SK-N-MC (cell line): ENCODE measurements around the gene CDH12.

ENCODE experiments used
- DNase-seq: peaks from one replicate; pipeline ENCODE4 v3.0.0-alpha.2; 2011; ENCODE audit warnings: low read depth, low spot score
- H3K27ac ChIP-seq: fragments of 200-600 bp; sonication (generic); 2 replicates; pipeline ENCODE4 v1.5.1; 2016; ENCODE audit warnings: mixed run types
- H3K36me3 ChIP-seq: fragments of 200-600 bp; sonication (generic); 2 replicates; pipeline ENCODE4 v1.6.1; 2017; ENCODE audit warnings: antibody characterized with exemption, low read length, mixed read lengths; ENCODE audit not compliant: insufficient read depth
- H3K4me3 ChIP-seq: fragments of 200-600 bp; sonication (generic); 2 replicates; pipeline ENCODE4 v1.5.1; 2016
- H3K9ac ChIP-seq: fragments of 200-600 bp; sonication (generic); 2 replicates; pipeline ENCODE4 v1.8.0; 2017; ENCODE audit warnings: mixed run types, mixed read lengths; ENCODE audit not compliant: insufficient read length
- H3K9me3 ChIP-seq: fragments of 200-600 bp; sonication (generic); 2 replicates; pipeline ENCODE4 v1.6.1; 2017; ENCODE audit warnings: low read depth, mild to moderate bottlenecking, antibody characterized with exemption, low read length, moderate library complexity, mixed read lengths
- EZH2 ChIP-seq: fragments of 200-600 bp; sonication (generic); IDR thresholded peaks from one replicate; pipeline ENCODE4 v1.6.1; 2017; ENCODE audit warnings: antibody characterized with exemption
- FOXP2 ChIP-seq: optimal IDR thresholded peaks from 2 replicates; pipeline ENCODE3; 2011; ENCODE audit warnings: mild to moderate bottlenecking, moderate library complexity; ENCODE audit not compliant: insufficient read depth; ENCODE audit errors: extremely low read length, control extremely low read depth
- POLR2AphosphoS5 ChIP-seq: IDR thresholded peaks from 2 replicates; pipeline ENCODE4 v1.6.1; 2012; ENCODE audit warnings: mild to moderate bottlenecking, low read depth, low read length, borderline replicate concordance

Gene CDH12

DNA sequence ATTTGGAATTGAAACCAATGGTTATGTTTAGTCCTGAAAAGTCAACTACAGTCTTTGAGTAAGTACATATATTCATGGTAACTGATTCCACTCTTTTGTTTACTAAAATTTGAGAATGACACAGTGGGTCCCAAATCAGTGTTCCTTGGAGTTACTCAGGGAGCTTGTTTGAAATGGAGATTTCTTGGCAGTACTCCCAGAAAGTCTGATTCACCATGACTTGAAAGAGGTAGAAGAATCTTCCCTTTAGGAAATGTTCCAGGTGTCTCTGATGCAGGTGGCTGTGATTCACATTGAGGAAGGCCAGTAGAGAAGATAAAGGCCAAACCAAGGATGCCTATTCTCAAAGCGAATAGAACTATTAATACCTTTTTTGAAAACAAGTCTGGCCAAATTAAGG is 1078.3 kb downstream of the CDH12 start:
- Histone ChIP-seq H3K27ac (no peak overlapping the region), H3K9me3 (no peaks in the 10 kb centered on the region), H3K36me3 (no peaks in the 10 kb centered on the region), H3K9ac (no peak overlapping the region), H3K4me3 (no peak overlapping the region)
- TF ChIP-seq POLR2AphosphoS5 = no peak
- TF ChIP-seq FOXP2 = no peak
- no peak for TF ChIP-seq EZH2
- DNase-seq = no peak

DNA sequence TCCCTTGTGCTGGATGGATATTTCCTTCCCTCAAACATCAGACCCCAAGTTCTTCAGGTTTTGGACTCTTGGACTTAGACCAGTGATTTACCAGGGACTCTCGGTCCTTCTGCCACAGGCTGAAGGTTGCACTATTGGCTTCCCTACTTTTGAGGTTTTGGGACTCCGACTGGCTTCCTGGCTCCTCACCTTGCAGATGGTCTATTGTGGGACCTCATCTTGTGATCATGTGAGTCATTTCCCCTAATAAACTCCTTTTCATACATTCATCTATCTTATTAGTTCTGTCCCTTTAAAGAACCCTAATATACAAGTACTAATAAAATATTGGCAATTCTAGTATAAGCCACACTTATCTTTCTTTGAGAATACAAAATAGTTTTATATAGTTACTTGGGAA is 1078.9 kb downstream of the CDH12 start:
- DNase-seq = no peak
- H3K36me3 ChIP-seq = no peaks in the 10 kb centered on the region
- H3K9ac ChIP-seq = no peak overlapping the region
- H3K9me3 ChIP-seq = no peaks in the 10 kb centered on the region
- no peak overlapping the region for H3K27ac ChIP-seq
- TF ChIP-seq POLR2AphosphoS5 = no peak
- TF ChIP-seq FOXP2 = no peak
- no peak for TF ChIP-seq EZH2
- H3K4me3 ChIP-seq = no peak overlapping the region

DNA sequence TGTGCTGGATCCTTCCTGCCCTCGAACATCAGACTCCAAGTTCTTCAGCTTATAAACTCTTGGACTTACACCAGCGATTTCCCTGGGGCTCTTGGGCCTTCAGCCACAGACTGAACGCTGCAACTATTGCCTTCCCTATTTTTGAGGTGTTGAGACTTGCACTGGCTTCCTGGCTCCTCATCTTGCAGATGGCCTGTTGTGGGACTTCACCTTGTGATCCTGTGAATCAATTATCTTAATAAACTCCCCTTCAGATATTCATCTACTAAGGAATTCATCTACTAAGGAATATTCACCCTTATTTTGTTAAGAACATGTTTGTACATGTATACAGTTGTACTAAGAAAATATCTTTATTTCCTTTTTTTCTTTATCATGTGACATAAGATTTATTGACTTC is 1079.7 kb downstream of the CDH12 start:
- no peak for TF ChIP-seq FOXP2
- TF ChIP-seq EZH2 = no peak
- TF ChIP-seq POLR2AphosphoS5 = no peak
- no peaks in the 10 kb centered on the region for H3K9me3 ChIP-seq
- DNase-seq = no peak
- no peak overlapping the region for H3K4me3 ChIP-seq
- no peaks in the 10 kb centered on the region for H3K36me3 ChIP-seq
- no peak overlapping the region for H3K9ac ChIP-seq
- no peak overlapping the region for H3K27ac ChIP-seq

DNA sequence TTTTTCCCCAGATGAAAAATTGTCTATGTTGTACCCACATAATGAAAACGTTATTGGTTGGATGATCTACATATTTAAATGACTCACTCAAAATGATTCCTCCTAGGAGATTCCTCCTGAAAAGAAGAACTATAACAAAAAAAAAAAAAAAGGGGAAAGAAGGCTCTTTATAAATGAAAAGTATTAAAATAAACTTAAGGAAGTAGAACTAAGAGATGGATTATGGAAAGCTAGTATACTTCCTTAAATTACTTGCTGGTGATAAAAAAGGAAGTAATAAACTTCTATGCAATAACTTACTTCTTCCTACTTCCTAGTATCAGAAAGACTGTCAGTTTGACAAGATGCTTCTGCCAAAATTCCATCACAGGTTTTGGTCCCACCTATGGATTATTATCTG is 1087.7 kb downstream of the CDH12 start:
- no peak overlapping the region for H3K27ac ChIP-seq
- no peak overlapping the region for H3K4me3 ChIP-seq
- H3K36me3 ChIP-seq = no peaks in the 10 kb centered on the region
- TF ChIP-seq FOXP2 (no peak), POLR2AphosphoS5 (no peak), EZH2 (no peak)
- no peak overlapping the region for H3K9ac ChIP-seq
- H3K9me3 ChIP-seq = no peaks in the 10 kb centered on the region
- no peak for DNase-seq

DNA sequence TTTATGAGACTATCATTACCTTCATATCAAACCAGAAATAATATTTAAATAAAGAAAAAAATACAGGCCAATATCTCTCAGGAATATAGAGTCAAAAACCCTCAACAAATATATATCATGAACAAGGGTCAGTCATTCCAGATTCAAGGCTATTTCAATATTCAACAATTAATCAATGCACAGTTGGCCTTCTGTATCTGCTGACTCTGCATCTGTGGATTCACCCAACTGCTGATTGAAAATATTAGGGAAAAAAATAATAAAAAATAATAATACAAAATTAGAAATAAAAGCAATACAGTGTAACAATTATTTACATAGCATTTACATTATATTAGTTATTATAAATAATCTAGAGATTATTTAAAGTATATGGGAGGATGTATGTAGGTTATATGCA is 1114.0 kb downstream of the CDH12 start:
- no peaks in the 10 kb centered on the region for H3K9me3 ChIP-seq
- TF ChIP-seq EZH2 (no peak), POLR2AphosphoS5 (no peak), FOXP2 (no peak)
- no peak overlapping the region for H3K27ac ChIP-seq
- no peak overlapping the region for H3K4me3 ChIP-seq
- DNase-seq = no peak
- no peak overlapping the region for H3K9ac ChIP-seq
- no peaks in the 10 kb centered on the region for H3K36me3 ChIP-seq

DNA sequence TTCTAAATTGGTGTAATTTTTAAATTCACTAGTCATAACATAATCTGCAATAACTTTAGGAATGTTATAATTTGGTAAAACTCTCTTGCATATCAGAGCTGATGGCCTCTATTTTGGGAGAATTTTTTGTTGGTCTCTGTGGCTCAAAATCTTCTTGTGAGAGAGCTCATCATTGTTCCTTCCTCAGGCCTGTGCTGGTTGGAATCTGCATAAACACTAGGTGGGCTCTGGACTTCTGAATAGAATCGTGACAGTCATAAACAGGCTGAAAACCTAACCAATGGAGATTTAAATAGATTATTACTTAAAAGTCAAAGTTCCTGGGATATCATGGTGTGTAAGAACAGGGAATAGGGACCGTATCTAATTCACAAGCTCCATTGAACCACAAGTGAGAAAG is 1129.6 kb downstream of the CDH12 start:
- TF ChIP-seq POLR2AphosphoS5 (no peak), EZH2 (no peak), FOXP2 (no peak)
- no peak overlapping the region for H3K9ac ChIP-seq
- no peak overlapping the region for H3K27ac ChIP-seq
- H3K9me3 ChIP-seq = no peaks in the 10 kb centered on the region
- no peak overlapping the region for H3K4me3 ChIP-seq
- no peak for DNase-seq
- H3K36me3 ChIP-seq = no peaks in the 10 kb centered on the region

DNA sequence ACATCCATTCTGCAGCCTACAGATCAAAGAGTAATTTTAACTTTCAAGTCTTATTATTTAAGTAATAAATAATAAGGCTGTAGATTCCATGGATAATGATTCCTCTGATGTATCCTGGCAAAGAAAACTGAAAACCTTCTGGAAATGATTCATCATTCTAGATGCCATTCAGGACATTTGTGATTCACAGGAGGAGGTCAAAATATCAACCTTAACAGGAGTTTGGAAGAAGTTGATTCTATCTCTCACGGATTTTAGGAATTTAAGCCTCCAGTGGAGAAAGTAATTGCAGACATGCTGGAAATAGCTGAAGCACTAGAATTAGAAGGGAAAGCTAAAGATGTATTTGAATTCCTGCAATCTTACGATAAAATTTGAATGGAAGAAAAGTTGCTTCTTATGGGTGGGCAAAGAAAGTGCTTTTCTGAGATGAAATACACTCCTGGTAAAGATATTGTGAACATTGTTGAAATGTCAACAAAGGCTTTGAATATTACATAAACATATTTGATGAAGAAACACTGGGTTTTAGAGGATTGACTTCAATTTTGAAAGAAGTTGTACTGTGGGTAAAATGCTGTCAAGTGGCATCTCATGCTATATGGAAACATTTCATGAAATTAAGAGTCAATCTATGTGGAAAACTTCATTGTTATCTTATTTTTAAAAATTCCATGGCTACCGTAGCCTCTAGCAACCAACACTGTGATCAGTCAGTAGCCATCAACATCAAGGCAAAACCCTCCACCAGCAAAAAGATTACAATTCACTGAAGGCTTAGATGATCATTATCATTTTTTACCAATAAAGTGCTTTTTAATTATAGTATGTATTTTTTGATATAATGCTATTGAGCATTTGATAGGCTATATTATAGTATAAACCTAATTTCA is 1141.0 kb downstream of the CDH12 start:
- H3K27ac ChIP-seq = no peak overlapping the region
- H3K9me3 ChIP-seq = no peaks in the 10 kb centered on the region
- no peaks in the 10 kb centered on the region for H3K36me3 ChIP-seq
- no peak overlapping the region for H3K9ac ChIP-seq
- no peak overlapping the region for H3K4me3 ChIP-seq
- DNase-seq = no peak
- TF ChIP-seq POLR2AphosphoS5 (no peak), EZH2 (no peak), FOXP2 (no peak)

DNA sequence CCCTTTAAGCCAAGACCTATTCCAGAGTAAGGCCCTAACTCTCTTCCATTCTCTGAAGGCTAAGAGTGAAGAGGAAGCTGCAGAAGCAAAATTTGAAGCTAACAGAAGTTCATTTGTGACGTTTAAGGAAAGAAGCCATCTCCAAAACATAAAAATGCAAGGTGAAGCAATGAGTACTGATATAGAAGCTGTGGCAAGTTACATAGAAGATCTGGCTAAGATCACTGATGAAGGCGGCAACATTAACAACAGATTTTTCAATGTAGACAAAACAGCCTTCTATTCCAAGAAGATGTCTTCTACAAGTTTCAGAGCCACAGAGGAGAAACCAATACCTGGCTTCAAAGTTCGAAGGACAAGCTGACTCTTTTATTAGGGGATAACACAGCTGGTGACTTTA is 1143.4 kb downstream of the CDH12 start:
- no peaks in the 10 kb centered on the region for H3K36me3 ChIP-seq
- TF ChIP-seq FOXP2 (no peak), EZH2 (no peak), POLR2AphosphoS5 (no peak)
- no peak for DNase-seq
- no peak overlapping the region for H3K9ac ChIP-seq
- no peaks in the 10 kb centered on the region for H3K9me3 ChIP-seq
- H3K4me3 ChIP-seq = no peak overlapping the region
- H3K27ac ChIP-seq = no peak overlapping the region
